Epithelial cell of alveolus of lung (primary cell): ENCODE results near the gene JPH4. TPM values are rescaled to one million over a fixed set of nuclear protein-coding genes. Genes with fewer than 3 reads are reported as not detected.

Experiments
- total RNA-seq: library from RNA; depleted of rRNA; stranded (reverse); fragments of >200 nt; gene quantifications from 2 replicates; pipeline ENCODE4 v1.2.1, GENCODE V29; 2015

The JPH4 gene
- total RNA-seq, result under 0.01 and 0.24 TPM in 2 replicates

GRCh38 chr14:23578560-23579310 is at the start of gene JPH4:
JPH4 (minus strand) TSS chr14:23578790; CDS start chr14:23577453, 1,337 bp downstream.

DNA sequence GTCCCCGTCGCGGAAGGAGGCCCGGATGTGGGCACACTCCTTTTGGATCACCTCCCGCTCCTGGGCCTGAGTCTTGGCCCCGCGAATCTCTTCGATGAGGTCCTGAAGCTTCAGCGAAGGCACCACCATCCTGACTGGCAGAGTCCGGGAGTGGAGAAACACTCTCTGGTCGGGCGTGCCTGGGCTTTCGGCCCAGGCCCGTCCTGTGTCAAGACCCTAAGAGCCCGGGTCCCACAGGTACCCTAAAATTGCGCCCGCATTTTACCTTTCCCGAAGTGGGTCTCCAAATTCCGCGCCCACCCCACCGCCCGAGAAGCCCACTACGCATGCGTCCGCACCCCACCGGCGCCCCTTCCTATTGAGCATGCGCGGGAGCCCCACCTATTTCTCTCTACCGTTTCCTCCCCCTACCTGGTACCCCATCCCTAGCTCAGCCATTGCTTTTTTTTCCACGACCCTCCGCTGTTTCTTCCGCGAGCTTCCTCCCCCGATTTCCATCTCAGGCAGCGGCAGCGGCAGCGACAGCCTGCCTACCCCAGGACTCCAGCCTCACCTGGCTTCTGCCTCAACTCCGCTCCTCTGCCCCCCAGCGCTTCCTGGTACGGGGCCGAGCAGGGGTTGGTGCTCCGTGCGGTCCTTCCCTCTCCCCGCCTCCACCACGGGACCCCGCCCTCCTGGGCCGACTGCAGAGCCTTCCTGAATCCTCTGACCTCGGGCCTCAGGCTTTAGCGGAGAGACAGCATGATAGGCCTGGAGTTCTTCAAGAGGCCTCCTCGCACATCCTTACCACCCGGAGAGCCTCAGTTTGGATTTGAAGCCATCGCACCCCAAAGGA is 11.2 kb downstream of the JPH4 start, which contains the start of gene AP1G2:
Gene AP1G2 (minus strand): TSS at position 606 of the 835 bp plus-strand sequence. CDS start 477 bp downstream, at position 129.

GRCh38 chr14:23555882-23556699 is 22.5 kb downstream of the JPH4 start, which contains the start of gene THTPA:
THTPA (plus strand) TSS chr14:23556271; CDS start chr14:23556758, 487 bp downstream.

GRCh38 chr14:23551266-23552028 is 27.1 kb downstream of the JPH4 start, which contains the start of gene ZFHX2:
ZFHX2 (minus strand) TSS chr14:23551765; CDS start chr14:23535325, 16,440 bp downstream.

Other genes with a start within 250 kb of the JPH4 start
- gene SLC22A17, start 225.9 kb downstream of the JPH4 start, total RNA-seq, result 34.6 and 59.7 TPM in 2 replicates
- gene EFS, start 213.6 kb downstream of the JPH4 start, total RNA-seq, result 21.6 and 34.2 TPM in 2 replicates
- not detected in 2 replicates for gene IL25, start 206.0 kb downstream of the JPH4 start, total RNA-seq
- 2.2 TPM in 1 of 2 replicates, not detected in the other for gene CMTM5, start 201.7 kb downstream of the JPH4 start, total RNA-seq
- not detected in 2 replicates for gene MYH6, start 170.5 kb downstream of the JPH4 start, total RNA-seq
- gene MYH7, start 143.1 kb downstream of the JPH4 start, total RNA-seq, result 0.56 TPM in 1 of 2 replicates, not detected in the other
- gene NGDN, start 109.1 kb downstream of the JPH4 start, total RNA-seq, result 24.4 and 30.1 TPM in 2 replicates
- gene ZFHX2, start 27.0 kb downstream of the JPH4 start, total RNA-seq, result 0.08 and 0.39 TPM in 2 replicates
- 10.0 and 13.4 TPM in 2 replicates for gene THTPA, start 22.5 kb downstream of the JPH4 start, total RNA-seq
- 10.1 and 14.6 TPM in 2 replicates for gene AP1G2, start 11.0 kb downstream of the JPH4 start, total RNA-seq
- gene DHRS2, start 57.6 kb upstream of the JPH4 start, total RNA-seq, result under 0.01 TPM in 1 of 2 replicates, not detected in the other